NCI-H2171 (cell line): ENCODE measurements around the gene NAT14.

Experiments
- DNase-seq: peaks from one replicate; lab custom pipeline; 2025; lab: John Stamatoyannopoulos, UW

Gene NAT14

DNA sequence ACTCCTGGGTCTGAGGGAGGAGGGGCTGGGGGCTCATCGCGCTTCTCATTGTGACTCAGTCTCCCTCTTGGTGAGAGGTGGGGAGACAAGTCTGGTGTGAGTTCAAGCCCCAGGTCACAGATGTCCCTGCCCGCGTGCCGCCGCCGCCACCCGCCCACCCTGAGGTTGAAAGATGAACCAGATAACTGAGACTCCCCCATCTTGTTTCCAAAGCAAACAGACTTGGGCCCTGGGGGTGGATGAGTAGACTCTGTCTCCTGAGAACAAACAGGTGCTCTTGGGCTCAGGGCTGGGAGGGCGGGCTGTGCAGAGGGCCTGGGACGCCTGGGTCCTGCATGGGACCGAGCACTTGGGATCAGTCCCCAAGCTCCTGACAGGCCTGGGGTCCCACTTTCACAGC, 51.4 kb downstream of the NAT14 start:
- DNase-seq: no peak
